ENCODE measurements around the gene PPL.

The PPL gene

GRCh38 chr16:4904108-4904941 lies 32.6 kb downstream of the PPL start:
- Histone ChIP-seq H3K27me3 (ENCODE audit: control insufficient read depth, insufficient read depth, low read length) (no peaks in the 10 kb centered on the region), H3K4me1 (no peaks in the 10 kb centered on the region), H3K4me2 (ENCODE audit: low read length) (no peak overlapping the region), H2AFZ (no peak overlapping the region), H3K27ac (no peak overlapping the region), H3K79me2 (no peaks in the 10 kb centered on the region), H3K9ac (no peak overlapping the region), H3K9me3 (ENCODE audit: control insufficient read depth, low read length) (no peaks in the 10 kb centered on the region), H3K36me3 (ENCODE audit: control insufficient read depth, insufficient read depth, low read length) (no peaks in the 10 kb centered on the region), H3K4me3 (ENCODE audit: low read depth, low read length) (no peak overlapping the region)
- TF ChIP-seq, protein P1, sequence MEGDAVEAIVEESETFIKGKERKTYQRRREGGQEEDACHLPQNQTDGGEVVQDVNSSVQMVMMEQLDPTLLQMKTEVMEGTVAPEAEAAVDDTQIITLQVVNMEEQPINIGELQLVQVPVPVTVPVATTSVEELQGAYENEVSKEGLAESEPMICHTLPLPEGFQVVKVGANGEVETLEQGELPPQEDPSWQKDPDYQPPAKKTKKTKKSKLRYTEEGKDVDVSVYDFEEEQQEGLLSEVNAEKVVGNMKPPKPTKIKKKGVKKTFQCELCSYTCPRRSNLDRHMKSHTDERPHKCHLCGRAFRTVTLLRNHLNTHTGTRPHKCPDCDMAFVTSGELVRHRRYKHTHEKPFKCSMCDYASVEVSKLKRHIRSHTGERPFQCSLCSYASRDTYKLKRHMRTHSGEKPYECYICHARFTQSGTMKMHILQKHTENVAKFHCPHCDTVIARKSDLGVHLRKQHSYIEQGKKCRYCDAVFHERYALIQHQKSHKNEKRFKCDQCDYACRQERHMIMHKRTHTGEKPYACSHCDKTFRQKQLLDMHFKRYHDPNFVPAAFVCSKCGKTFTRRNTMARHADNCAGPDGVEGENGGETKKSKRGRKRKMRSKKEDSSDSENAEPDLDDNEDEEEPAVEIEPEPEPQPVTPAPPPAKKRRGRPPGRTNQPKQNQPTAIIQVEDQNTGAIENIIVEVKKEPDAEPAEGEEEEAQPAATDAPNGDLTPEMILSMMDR (IDR thresholded peaks at IDR 0.05), result no peak

- Histone ChIP-seq H3K4me2 (ENCODE audit: low read length) (no peak overlapping the region), H3K4me3 (ENCODE audit: low read depth, low read length) (no peak overlapping the region), H2AFZ (no peak overlapping the region), H3K79me2 (no peaks in the 10 kb centered on the region), H3K36me3 (ENCODE audit: control insufficient read depth, insufficient read depth, low read length) (no peaks in the 10 kb centered on the region), H3K9ac (no peak overlapping the region), H3K9me3 (ENCODE audit: control insufficient read depth, low read length) (no peaks in the 10 kb centered on the region), H3K27ac (no peak overlapping the region), H3K27me3 (ENCODE audit: control insufficient read depth, insufficient read depth, low read length) (no peaks in the 10 kb centered on the region), H3K4me1 (no peaks in the 10 kb centered on the region)
- TF ChIP-seq, protein P1 (IDR thresholded peaks at IDR 0.05), result no peak
Observed at GRCh38 chr16:4902038-4902437, 34.9 kb downstream of the PPL start.

DNA sequence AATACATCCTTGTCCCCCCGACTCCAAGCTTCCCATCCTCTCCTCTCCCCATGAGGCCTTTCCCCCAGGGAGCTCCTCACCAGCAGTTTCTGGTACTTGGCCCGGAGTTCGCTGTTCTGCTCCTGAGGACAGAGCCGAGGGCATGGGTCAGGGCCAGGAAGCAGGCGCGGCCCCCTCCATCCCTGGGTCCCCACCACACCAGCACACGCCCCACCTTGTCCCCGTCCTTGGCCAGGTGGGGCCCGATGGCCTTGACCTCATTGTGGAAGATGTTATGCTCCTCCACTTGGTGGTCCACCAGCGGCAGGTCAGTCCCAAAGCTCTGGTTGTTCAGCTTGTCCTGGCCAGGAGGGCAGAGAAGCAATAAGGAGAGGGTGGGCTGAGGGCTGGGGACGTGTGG lies 36.2 kb downstream of the PPL start:
- Histone ChIP-seq H3K27me3 (ENCODE audit: control insufficient read depth, insufficient read depth, low read length) (no peaks in the 10 kb centered on the region), H3K4me2 (ENCODE audit: low read length) (no peak overlapping the region), H2AFZ (no peak overlapping the region), H3K9me3 (ENCODE audit: control insufficient read depth, low read length) (no peaks in the 10 kb centered on the region), H3K9ac (no peak overlapping the region), H3K27ac (no peak overlapping the region), H3K79me2 (no peaks in the 10 kb centered on the region), H3K4me1 (no peaks in the 10 kb centered on the region), H3K4me3 (ENCODE audit: low read depth, low read length) (no peak overlapping the region), H3K36me3 (ENCODE audit: control insufficient read depth, insufficient read depth, low read length) (no peaks in the 10 kb centered on the region)
- TF ChIP-seq, protein P1 (IDR thresholded peaks at IDR 0.05), result no peak

- TF ChIP-seq, protein P1 (IDR thresholded peaks at IDR 0.05), result no peak
- Histone ChIP-seq H3K4me3 (ENCODE audit: low read depth, low read length) (no peak overlapping the region), H3K9me3 (ENCODE audit: control insufficient read depth, low read length) (no peaks in the 10 kb centered on the region), H3K36me3 (ENCODE audit: control insufficient read depth, insufficient read depth, low read length) (no peaks in the 10 kb centered on the region), H2AFZ (no peak overlapping the region), H3K79me2 (no peaks in the 10 kb centered on the region), H3K4me2 (ENCODE audit: low read length) (no peak overlapping the region), H3K4me1 (no peaks in the 10 kb centered on the region), H3K27me3 (ENCODE audit: control insufficient read depth, insufficient read depth, low read length) (no peaks in the 10 kb centered on the region), H3K9ac (no peak overlapping the region), H3K27ac (no peak overlapping the region)
Observed at GRCh38 chr16:4900036-4900435, 36.9 kb downstream of the PPL start.

DNA sequence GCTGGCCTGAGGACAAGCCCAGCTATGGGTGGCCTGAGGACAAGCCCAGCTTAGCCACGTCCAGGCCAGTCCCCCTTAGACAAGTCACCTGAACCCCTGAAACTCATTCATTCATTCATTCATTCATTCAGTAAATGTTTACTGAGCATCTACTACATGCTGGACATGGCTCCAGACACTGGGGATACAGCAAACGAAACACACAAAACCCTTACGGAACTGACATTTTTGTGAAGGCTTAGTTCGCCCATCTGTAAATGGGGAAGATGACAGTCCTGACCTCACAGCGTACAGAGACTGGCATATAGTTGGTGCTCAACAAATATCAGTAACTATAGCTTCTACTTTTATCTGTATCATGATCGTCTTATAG lies 37.5 kb downstream of the PPL start:
- H3K27ac ChIP-seq, result no peak overlapping the region
- H3K36me3 ChIP-seq (ENCODE audit: control insufficient read depth, insufficient read depth, low read length), result no peaks in the 10 kb centered on the region
- H3K9ac ChIP-seq, result no peak overlapping the region
- no peaks in the 10 kb centered on the region for H3K9me3 ChIP-seq (ENCODE audit: control insufficient read depth, low read length)
- H3K4me1 ChIP-seq, result no peaks in the 10 kb centered on the region
- H2AFZ ChIP-seq, result no peak overlapping the region
- TF ChIP-seq, protein P1 (IDR thresholded peaks at IDR 0.05), result no peak
- H3K79me2 ChIP-seq, result no peaks in the 10 kb centered on the region
- no peaks in the 10 kb centered on the region for H3K27me3 ChIP-seq (ENCODE audit: control insufficient read depth, insufficient read depth, low read length)
- no peak overlapping the region for H3K4me2 ChIP-seq (ENCODE audit: low read length)
- H3K4me3 ChIP-seq (ENCODE audit: low read depth, low read length), result no peak overlapping the region
